Kidney capillary endothelial cell (primary cell): ENCODE data around the gene C2orf72.
"Not testable (repeated sequence)": the region's sequence is repeated elsewhere in the genome, so short reads cannot be mapped to it uniquely, and the experiment has no call there.

ENCODE experiments used
- DNase-seq: peaks from one replicate; pipeline ENCODE4 v3.0.0-alpha.2; 2018; ENCODE audit warnings: low spot score

C2orf72 gene

GRCh38 chr2:231015478-231015877 lies 21.8 kb upstream of the C2orf72 start:
- no peak for DNase-seq

GRCh38 chr2:231015926-231016325 lies 21.4 kb upstream of the C2orf72 start:
- no peak for DNase-seq

- DNase-seq, result no peak
Measured at GRCh38 chr2:231016566-231017230, 20.6 kb upstream of the C2orf72 start.

GRCh38 chr2:231017231-231017598 lies 20.1 kb upstream of the C2orf72 start:
- DNase-seq, result no peak

GRCh38 chr2:231018184-231018583 lies 19.1 kb upstream of the C2orf72 start:
- no peak for DNase-seq

GRCh38 chr2:231025059-231025458 lies 12.3 kb upstream of the C2orf72 start:
- not testable (repeated sequence) for DNase-seq

GRCh38 chr2:231028889-231029288 lies 8.4 kb upstream of the C2orf72 start:
- no peak for DNase-seq

- no peak for DNase-seq
Measured at GRCh38 chr2:231029563-231029962, 7.8 kb upstream of the C2orf72 start.

- DNase-seq, result no peak
Measured at GRCh38 chr2:231030725-231031124, 6.6 kb upstream of the C2orf72 start.

- no peak for DNase-seq
Measured at GRCh38 chr2:231032575-231033140, 4.7 kb upstream of the C2orf72 start.

GRCh38 chr2:231033147-231034132 lies 3.9 kb upstream of the C2orf72 start:
- DNase-seq, result no peak

GRCh38 chr2:231034291-231034882 lies 2.9 kb upstream of the C2orf72 start:
- DNase-seq, result no peak

- DNase-seq, result no peak
Measured at GRCh38 chr2:231036131-231036530, 1.2 kb upstream of the C2orf72 start.

GRCh38 chr2:231036578-231037106 lies 681 bp upstream of the C2orf72 start:
- DNase-seq, result no peak

- no peak for DNase-seq
Measured at GRCh38 chr2:231037731-231038482, 584 bp downstream of the C2orf72 start.

GRCh38 chr2:231038483-231039293 lies 1.4 kb downstream of the C2orf72 start:
- no peak for DNase-seq

- no peak for DNase-seq
Measured at GRCh38 chr2:231039294-231039664, 2.0 kb downstream of the C2orf72 start.

- no peak for DNase-seq
Measured at GRCh38 chr2:231039821-231040364, 2.6 kb downstream of the C2orf72 start.

GRCh38 chr2:231041061-231041689 lies 3.9 kb downstream of the C2orf72 start:
- DNase-seq, result no peak

GRCh38 chr2:231043796-231044195 lies 6.5 kb downstream of the C2orf72 start:
- no peak for DNase-seq
